Psoas muscle (tissue), 8 donors: Measurements from ENCODE around the gene PML. TPM values are rescaled to one million over a fixed set of nuclear protein-coding genes. Genes with fewer than 3 reads are reported as not detected.

Experiments used
- ATAC-seq, 4 donors: fragments of 200-7000 bp; cut with Tn5 transposase; one replicate each; pipeline ENCODE4 v1.9.1; 2020; ENCODE audit warnings: moderate library complexity in 3 of 4, mild to moderate bottlenecking in 2 of 4
- DNase-seq, 2 donors: peaks; one replicate each; pipeline ENCODE4 v3.0.0-alpha.2; 2020
- H3K27ac ChIP-seq: fragments of 200-600 bp; one replicate; pipeline ENCODE4 v1.8.0; 2022
- H3K27me3 ChIP-seq, 3 donors: fragments of 200-600 bp in 1 of 3; one replicate each; pipeline versions ENCODE4 v1.6.1 to v1.8.0; 2013 to 2022; ENCODE audit warnings: low read length in 2 of 3, mild to moderate bottlenecking in 2 of 3, moderate library complexity in 1 of 3; ENCODE audit not compliant: insufficient read depth in 3 of 3
- H3K36me3 ChIP-seq, 2 donors: fragments of 200-600 bp in 1 of 2; one replicate each; pipeline versions ENCODE4 v1.6.1 to v1.8.0; 2013 to 2022; ENCODE audit warnings: low read depth in 1 of 2, mild to moderate bottlenecking in 1 of 2, moderate library complexity in 1 of 2; ENCODE audit not compliant: insufficient read depth in 1 of 2
- H3K4me1 ChIP-seq: fragments of 200-600 bp; one replicate; pipeline ENCODE4 v1.8.0; 2022
- H3K4me3 ChIP-seq: fragments of 200-600 bp; one replicate; pipeline ENCODE4 v1.8.0; 2022; ENCODE audit warnings: mild to moderate bottlenecking
- H3K9me3 ChIP-seq: fragments of 200-600 bp; one replicate; pipeline ENCODE4 v1.8.0; 2022
- CTCF ChIP-seq: fragments of 200-600 bp; IDR thresholded peaks from one replicate; pipeline ENCODE4 v1.8.0; 2022; ENCODE audit warnings: antibody characterized with exemption
- WGBS, 3 donors: extraction: QIAGEN DNeasy Blood & Tissue Kit; methylation state at CpG; one replicate each; pipeline versions ENCODE4 v1.1.6 to v1.1.7; 2013; 5-methylcytosine and 5-hydroxymethylcytosine counted together
- intact Hi-C, 2 donors: fragments of 100-400 bp; cut with DNase I; formaldehyde crosslinking; loops; one replicate each; pipeline versions ENCODE4 v1.11.0 to v1.14.2; 2022
- polyA plus RNA-seq, 3 donors: library from polyadenylated mRNA; stranded (reverse); fragments of 200-250 nt; gene quantifications; one replicate each; pipeline ENCODE4 v1.2.3, GENCODE V29; 2013
- total RNA-seq, 4 donors: library from RNA; stranded (reverse); fragmentation: NEBNext Ultra II Directional in 2 of 4; extraction: Animal tissue kit (Norgen Biotek cat#: 25700) in 2 of 4; gene quantifications; one replicate each; pipeline versions ENCODE4 v1.2.1 to v1.2.4, GENCODE V29; 2021 to 2023
- donor health status: healthy with polysubstance abuse.
- donor health status: DM: no; HTN: no; CAD: no; lungs with moderate emphysema.
- donor health status: Bipolar disorder and iron deficiency.
- donor health status: healthy.
- donor health status: DM: yes; HTN: yes; CAD: no.
- donor health status: DM: no; HTN: no; CAD: no.
- donor health status: DM: no; HTN: no; CAD: no.
- donor health status: DM: yes; HTN: yes; CAD: no.

PML gene
- total and polyA plus RNA-seq, 7 donors: 6.7 to 22.6 (median 15.0) TPM

GRCh38 chr15:73954188-73955145 lies 40.0 kb upstream of the PML start:
- no peak for TF ChIP-seq CTCF
- Histone ChIP-seq H3K36me3 (peaks cover 0 to 9% of the 10 kb centered on the region in 2 donors), H3K4me3 (no peak overlapping the region), H3K27ac (no peak overlapping the region), H3K4me1 (peaks cover 15% of the 10 kb centered on the region), H3K9me3 (no peaks in the 10 kb centered on the region), H3K27me3 (peaks cover 0 to 6% (median 0%) of the 10 kb centered on the region in 3 donors)
- ATAC-seq: no peak
- WGBS, 3 donors: 91 to 93% (median 92%) methylated on average over 27 of the region's 27 CpGs
- intact Hi-C loops: no loop called here
- no peak for DNase-seq

GRCh38 chr15:73955326-73955725 lies 39.2 kb upstream of the PML start:
- Histone ChIP-seq H3K4me3 (no peak overlapping the region), H3K27ac (no peak overlapping the region), H3K4me1 (peaks cover 15% of the 10 kb centered on the region), H3K27me3 (peaks cover 0 to 6% (median 0%) of the 10 kb centered on the region in 3 donors), H3K36me3 (peaks cover 0 to 4% of the 10 kb centered on the region in 2 donors), H3K9me3 (no peaks in the 10 kb centered on the region)
- no peak for TF ChIP-seq CTCF
- intact Hi-C loops: no loop called here
- DNase-seq (no peak), ATAC-seq (no peak)
- WGBS, 3 donors: 93 to 95% (median 93%) methylated on average over 4 of the region's 4 CpGs

- ATAC-seq (no peak), DNase-seq (no peak)
- H3K36me3 ChIP-seq: peaks cover 0 to 4% of the 10 kb centered on the region in 2 donors
- TF ChIP-seq CTCF: no peak
- H3K27me3 ChIP-seq: peaks cover 0 to 6% (median 0%) of the 10 kb centered on the region in 3 donors
- H3K4me3 ChIP-seq: no peak overlapping the region
- peaks cover 10% of the 10 kb centered on the region for H3K4me1 ChIP-seq
- 78 to 88% (median 87%) methylated on average over 11 to 12 of the region's 12 CpGs for WGBS, 3 donors
- H3K9me3 ChIP-seq: no peaks in the 10 kb centered on the region
- H3K27ac ChIP-seq: no peak overlapping the region
- intact Hi-C loops: no loop called here
These were observed 38.4 kb upstream of the PML start for GRCh38 chr15:73955861-73956742.

GRCh38 chr15:73956743-73957135 lies 37.8 kb upstream of the PML start:
- Histone ChIP-seq H3K4me1 (peaks cover 4% of the 10 kb centered on the region), H3K27me3 (peaks cover 0 to 6% (median 0%) of the 10 kb centered on the region in 3 donors), H3K27ac (no peak overlapping the region), H3K9me3 (no peaks in the 10 kb centered on the region), H3K36me3 (peaks cover 0 to 4% of the 10 kb centered on the region in 2 donors), H3K4me3 (no peak overlapping the region)
- TF ChIP-seq CTCF: no peak
- peak; percentile 25 to 57 (median 44) for ATAC-seq
- peak in 1 of 2 donors; percentile 60 for DNase-seq
- intact Hi-C loops: no loop called here
- WGBS, 3 donors: 33 to 50% (median 34%) methylated on average over 9 of the region's 9 CpGs
